B cell (primary cell): ENCODE data around the gene IAH1. TPM values are rescaled to one million over a fixed set of nuclear protein-coding genes. Genes with fewer than 3 reads are reported as not detected.

ENCODE experiments used
- ATAC-seq: fragments of 200-7000 bp; cut with Tn5 transposase; one replicate; pipeline ENCODE4 v1.10.0; 2021; ENCODE audit warnings: low read depth, mild to moderate bottlenecking, moderate number of reproducible peaks, moderate library complexity
- CTCF ChIA-PET: fragments of 350-600 bp; sonication (Branson Sonifier 250); formaldehyde crosslinking; loops from one replicate; lab custom pipeline; 2021; ENCODE audit warnings: antibody characterized with exemption, inconsistent platforms; lab: Charles Lee
- POLR2A ChIA-PET: fragments of 350-600 bp; sonication (Branson Sonifier 250); formaldehyde crosslinking; loops from one replicate; lab custom pipeline; 2021; ENCODE audit warnings: antibody characterized with exemption; lab: Charles Lee
- DNase-seq: peaks from one replicate; pipeline ENCODE4 v3.0.0; 2013
- H2AFZ ChIP-seq: 2 replicates; pipeline ENCODE4 v1.6.1; 2012; ENCODE audit warnings: mild to moderate bottlenecking, low read depth, low read length; ENCODE audit not compliant: insufficient read depth, poor library complexity, severe bottlenecking
- H3K27ac ChIP-seq, 2 donors: 1 replicate in 1 of 2; 2 replicates in 1 of 2; pipeline ENCODE4 v1.5.1; 2012 to 2013; ENCODE audit warnings: low read length in 2 of 2, mild to moderate bottlenecking in 2 of 2, moderate library complexity in 1 of 2
- H3K27me3 ChIP-seq, 4 experiments: fragments of 200-600 bp in 1 of 4; sonication (generic) in 1 of 4; replicated peaks in 1 of 4; 1 replicate in 2 of 4; 2 replicates in 2 of 4; pipeline versions ENCODE4 v1.6.1 to v1.7.0; 2013 to 2016; ENCODE audit warnings: low read length in 3 of 4, mild to moderate bottlenecking in 2 of 4, mixed read lengths in 1 of 4, moderate library complexity in 1 of 4; ENCODE audit not compliant: insufficient read depth in 4 of 4, control insufficient read depth in 3 of 4; ENCODE audit errors: control extremely low read depth in 1 of 4
- H3K36me3 ChIP-seq, 2 experiments: replicated peaks in 1 of 2; 1 replicate in 1 of 2; 2 replicates in 1 of 2; pipeline versions ENCODE4 v1.6.1 to v1.7.1; 2013; ENCODE audit warnings: low read length in 1 of 2; ENCODE audit not compliant: insufficient read depth in 2 of 2, control insufficient read depth in 1 of 2; ENCODE audit errors: control extremely low read depth in 1 of 2, extremely low read depth in 1 of 2
- H3K4me1 ChIP-seq, 2 donors: fragments of 200-600 bp in 1 of 2; sonication (generic) in 1 of 2; 1 replicate in 1 of 2; 2 replicates in 1 of 2; pipeline versions ENCODE4 v1.5.1 to v1.6.1; 2013 to 2017; ENCODE audit warnings: low read length in 2 of 2; ENCODE audit not compliant: control insufficient read depth in 2 of 2, insufficient read depth in 2 of 2
- H3K4me2 ChIP-seq: replicated peaks from 2 replicates; pipeline ENCODE3; 2012; ENCODE audit warnings: mild to moderate bottlenecking, low read depth, low read length; ENCODE audit not compliant: poor library complexity, severe bottlenecking
- H3K4me3 ChIP-seq, 5 experiments: fragments of 200-600 bp in 1 of 5; sonication (generic) in 1 of 5; 1 replicate in 3 of 5; 2 replicates in 2 of 5; pipeline versions ENCODE4 v1.5.1 to v1.7.0; 2011 to 2016; ENCODE audit warnings: low read length in 4 of 5, mild to moderate bottlenecking in 4 of 5, low read depth in 2 of 5, control low read depth in 1 of 5, moderate library complexity in 1 of 5; ENCODE audit not compliant: insufficient read depth in 1 of 5; ENCODE audit errors: control extremely low read depth in 1 of 5, extremely low read depth in 1 of 5
- H3K79me2 ChIP-seq: fragments of 200-600 bp; sonication (generic); one replicate; pipeline ENCODE4 v1.6.0; 2016; ENCODE audit warnings: low read length; ENCODE audit not compliant: control insufficient read depth, insufficient read depth
- H3K9ac ChIP-seq: fragments of 200-600 bp; sonication (generic); 2 replicates; pipeline ENCODE4 v1.6.1; 2017; ENCODE audit warnings: mild to moderate bottlenecking, low read length, moderate library complexity
- H3K9me3 ChIP-seq, 3 donors: one replicate each; pipeline versions ENCODE4 v1.6.1 to v1.7.1; 2013; ENCODE audit warnings: low read length in 2 of 3; ENCODE audit not compliant: control insufficient read depth in 2 of 3, insufficient read depth in 1 of 3; ENCODE audit errors: control extremely low read depth in 1 of 3
- H4K20me1 ChIP-seq: 2 replicates; pipeline ENCODE4 v1.6.0; 2012; ENCODE audit warnings: mild to moderate bottlenecking, low read length; ENCODE audit not compliant: insufficient read depth, control insufficient read depth, poor library complexity, severe bottlenecking
- H3K27ac Mint-ChIP-seq: one replicate; pipeline ENCODE4 v1.8.0; 2021; ENCODE audit warnings: mixed read lengths
- H3K27me3 Mint-ChIP-seq: one replicate; pipeline ENCODE4 v1.8.0; 2021; ENCODE audit warnings: mixed read lengths
- H3K4me1 Mint-ChIP-seq: one replicate; pipeline ENCODE4 v1.8.0; 2021; ENCODE audit warnings: mixed read lengths
- H3K4me3 Mint-ChIP-seq: one replicate; pipeline ENCODE4 v1.8.0; 2021; ENCODE audit warnings: mixed read lengths
- H3K9me3 Mint-ChIP-seq: one replicate; pipeline ENCODE4 v1.8.0; 2022; ENCODE audit warnings: mixed read lengths; ENCODE audit not compliant: insufficient read depth
- CTCF ChIP-seq: fragments of 200-600 bp; IDR thresholded peaks from one replicate; pipeline ENCODE4 v1.8.0; 2022; ENCODE audit warnings: antibody characterized with exemption, mild to moderate bottlenecking
- EZH2 ChIP-seq: IDR thresholded peaks from 2 replicates; pipeline ENCODE4 v1.6.1; 2012; ENCODE audit warnings: borderline replicate concordance, low read depth, mild to moderate bottlenecking, moderate library complexity, low read length; ENCODE audit not compliant: insufficient read depth, poor library complexity, severe bottlenecking
- WGBS: methylation state at CpG from one replicate; pipeline ENCODE4 v1.1.5; 2013; ENCODE audit warnings: missing lambda C conversion rate; ENCODE audit not compliant: insufficient coverage; 5-methylcytosine and 5-hydroxymethylcytosine counted together
- intact Hi-C: fragments of 100-400 bp; cut with micrococcal nuclease; formaldehyde crosslinking; loops from one replicate; pipeline ENCODE4 v1.10.0; 2022
- polyA plus RNA-seq: library from polyadenylated mRNA; depleted of rRNA; stranded (reverse); fragments of >200 nt; gene quantifications from 2 replicates; pipeline ENCODE4 v1.2.3, GENCODE V29; 2012
- total RNA-seq, 2 donors: library from RNA; stranded (reverse); fragments of 120-200 nt in 1 of 2; gene quantifications; 1 replicate in 1 of 2; 2 replicates in 1 of 2; pipeline versions ENCODE4 v1.2.3 to v1.2.4, GENCODE V29; 2013 to 2022

The IAH1 gene
- total and polyA plus RNA-seq, 2 donors (not counting 1 experiment from before 2014, with no cell fraction given): 33.3 to 54.8 TPM

GRCh38 chr2:9492927-9493326 lies 18.6 kb downstream of the IAH1 start:
- Histone ChIP-seq H3K4me2 (no peak overlapping the region), H3K79me2 (no peaks in the 10 kb centered on the region), H4K20me1 (peaks cover 2% of the 10 kb centered on the region), H2AFZ (no peak overlapping the region), H3K36me3 (peaks cover 6 to 91% of the 10 kb centered on the region in 2 experiments), H3K9ac (no peak overlapping the region), H3K9me3 (no peaks in the 10 kb centered on the region), H3K27me3 (no peaks in the 10 kb centered on the region), H3K4me1 (no peaks in the 10 kb centered on the region), H3K27ac (no peak overlapping the region), H3K4me3 (no peak overlapping the region)
- H3K27ac Mint-ChIP-seq: no peak overlapping the region
- DNase-seq (no peak), ATAC-seq (no peak)
- ChIA-PET CTCF (no interaction called here), POLR2A (no interaction called here)
- no peaks in the 10 kb centered on the region for H3K27me3 Mint-ChIP-seq
- intact Hi-C loops: no loop called here
- TF ChIP-seq CTCF: no peak
- H3K4me3 Mint-ChIP-seq: no peak overlapping the region
- no peaks in the 10 kb centered on the region for H3K4me1 Mint-ChIP-seq
- H3K9me3 Mint-ChIP-seq: no peaks in the 10 kb centered on the region
- 100% methylated on average over 1 of the region's 2 CpGs for WGBS

- Histone ChIP-seq H3K4me3 (no peak overlapping the region), H3K27ac (no peak overlapping the region), H3K9ac (no peak overlapping the region), H3K27me3 (no peaks in the 10 kb centered on the region), H3K79me2 (no peaks in the 10 kb centered on the region), H3K9me3 (no peaks in the 10 kb centered on the region), H4K20me1 (peaks cover 5% of the 10 kb centered on the region), H3K36me3 (peaks cover 10 to 91% of the 10 kb centered on the region in 2 experiments), H3K4me2 (no peak overlapping the region), H3K4me1 (no peaks in the 10 kb centered on the region), H2AFZ (no peak overlapping the region)
- ATAC-seq (no peak), DNase-seq (no peak)
- WGBS: 50% methylated on average over 1 of the region's 3 CpGs
- intact Hi-C loops: no loop called here
- ChIA-PET CTCF (no interaction called here), POLR2A (no interaction called here)
- TF ChIP-seq EZH2: no peak
- TF ChIP-seq CTCF: no peak
- Mint-ChIP-seq H3K27me3 (no peaks in the 10 kb centered on the region), H3K27ac (no peak overlapping the region), H3K9me3 (no peaks in the 10 kb centered on the region), H3K4me3 (no peak overlapping the region), H3K4me1 (no peaks in the 10 kb centered on the region)
Measured at GRCh38 chr2:9493478-9493877, 19.1 kb downstream of the IAH1 start.
